Activated CD8-positive, alpha-beta T cell treated with anti-CD3 and anti-CD28 coated beads for 36 hours (primary cell): ENCODE data around the gene EYS. TPM values are rescaled to one million over a fixed set of nuclear protein-coding genes. Genes with fewer than 3 reads are reported as not detected.

ENCODE experiments used
- ATAC-seq: fragments of 200-7000 bp; cut with Tn5 transposase; one replicate; pipeline ENCODE4 v1.10.0; 2021; ENCODE audit warnings: mild to moderate bottlenecking, moderate library complexity
- CTCF ChIA-PET: fragments of 350-600 bp; sonication (Branson Sonifier 250); formaldehyde crosslinking; loops from one replicate; lab custom pipeline; 2021; ENCODE audit warnings: antibody characterized with exemption; lab: Charles Lee
- POLR2A ChIA-PET: fragments of 350-600 bp; sonication (Branson Sonifier 250); formaldehyde crosslinking; loops from one replicate; lab custom pipeline; 2021; ENCODE audit warnings: antibody characterized with exemption; lab: Charles Lee
- DNase-seq: peaks from one replicate; pipeline ENCODE4 v3.0.0-alpha.2; 2020
- H3K27ac Mint-ChIP-seq: one replicate; pipeline ENCODE4 v1.8.0; 2021; ENCODE audit warnings: mild to moderate bottlenecking, mixed read lengths
- H3K27me3 Mint-ChIP-seq: one replicate; pipeline ENCODE4 v1.8.0; 2021; ENCODE audit warnings: mixed read lengths
- H3K36me3 Mint-ChIP-seq: one replicate; pipeline ENCODE4 v1.8.0; 2021; ENCODE audit warnings: low read depth, mixed read lengths
- H3K4me1 Mint-ChIP-seq: one replicate; pipeline ENCODE4 v1.8.0; 2021; ENCODE audit warnings: low read depth, mixed read lengths
- H3K4me3 Mint-ChIP-seq: one replicate; pipeline ENCODE4 v1.8.0; 2021; ENCODE audit warnings: mild to moderate bottlenecking, moderate library complexity, mixed read lengths
- H3K9me3 Mint-ChIP-seq: one replicate; pipeline ENCODE4 v1.8.0; 2021; ENCODE audit warnings: mixed read lengths
- intact Hi-C: fragments of 100-400 bp; cut with micrococcal nuclease; formaldehyde crosslinking; loops from one replicate; pipeline ENCODE4 v1.10.0; 2022
- total RNA-seq, 2 experiments: library from RNA; stranded (reverse); gene quantifications; one replicate each; pipeline ENCODE4 v1.2.3, GENCODE V29; 2021
- TF ChIP-seq, protein P1 (sequence below): fragments of 200-600 bp; IDR thresholded peaks from one replicate; pipeline ENCODE4 v1.8.0; 2022; ENCODE audit warnings: antibody characterized with exemption, mild to moderate bottlenecking

The EYS gene
- total RNA-seq, 2 experiments from 2014 or later: not detected

DNA sequence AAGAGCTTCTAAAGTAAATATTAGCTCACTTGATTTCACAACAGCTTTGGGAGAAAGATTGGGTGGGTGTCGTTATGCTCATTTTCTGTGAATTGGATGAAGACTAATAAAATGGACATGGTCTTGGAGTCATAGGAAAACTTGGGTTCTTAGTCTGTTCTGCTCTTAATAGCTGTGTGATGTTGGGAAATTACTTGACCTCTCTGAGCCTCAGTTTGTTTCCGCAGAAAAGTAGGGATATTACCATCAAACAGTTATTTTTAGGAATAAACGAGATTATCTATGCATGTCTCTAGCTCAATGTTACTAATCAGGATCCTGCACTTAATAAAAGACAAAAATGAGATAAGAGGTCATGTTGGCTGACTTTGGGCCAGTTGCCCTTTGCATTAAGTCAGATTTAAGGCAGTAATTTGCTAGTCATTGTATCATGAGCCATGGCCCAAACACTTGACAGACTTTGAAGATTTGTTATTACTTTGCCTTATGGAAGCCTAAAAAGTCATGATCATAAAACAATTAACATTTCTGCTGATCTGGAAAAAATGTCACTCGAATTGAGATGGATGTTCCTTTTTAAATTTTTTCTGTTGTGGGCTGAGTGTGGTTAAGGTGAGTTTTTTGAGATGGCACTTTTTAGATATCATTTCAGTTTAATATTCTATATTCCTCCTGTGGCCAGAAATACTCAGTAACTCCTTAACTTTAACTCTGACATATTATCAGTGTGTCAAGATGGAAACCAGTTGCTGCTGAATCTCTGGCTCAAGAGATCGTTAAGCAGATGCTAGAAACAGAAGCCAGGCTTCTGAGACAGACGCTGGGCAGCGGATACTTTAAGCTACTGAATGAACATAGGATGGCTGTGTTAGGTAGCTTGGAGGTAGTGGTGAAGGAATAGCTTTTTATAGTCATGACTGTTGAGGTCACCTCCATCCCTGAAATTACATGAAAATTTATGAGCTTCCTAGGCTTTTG, 1779.8 kb downstream of the EYS start:
- POLR2A ChIA-PET: no interaction called here
- Mint-ChIP-seq H3K4me3 (no peak overlapping the region), H3K27ac (no peak overlapping the region), H3K9me3 (no peaks in the 10 kb centered on the region), H3K27me3 (peaks cover 3% of the 10 kb centered on the region), H3K4me1 (no peaks in the 10 kb centered on the region), H3K36me3 (no peaks in the 10 kb centered on the region)
- no peak for ATAC-seq
- DNase-seq: no peak
- TF ChIP-seq, protein P1, sequence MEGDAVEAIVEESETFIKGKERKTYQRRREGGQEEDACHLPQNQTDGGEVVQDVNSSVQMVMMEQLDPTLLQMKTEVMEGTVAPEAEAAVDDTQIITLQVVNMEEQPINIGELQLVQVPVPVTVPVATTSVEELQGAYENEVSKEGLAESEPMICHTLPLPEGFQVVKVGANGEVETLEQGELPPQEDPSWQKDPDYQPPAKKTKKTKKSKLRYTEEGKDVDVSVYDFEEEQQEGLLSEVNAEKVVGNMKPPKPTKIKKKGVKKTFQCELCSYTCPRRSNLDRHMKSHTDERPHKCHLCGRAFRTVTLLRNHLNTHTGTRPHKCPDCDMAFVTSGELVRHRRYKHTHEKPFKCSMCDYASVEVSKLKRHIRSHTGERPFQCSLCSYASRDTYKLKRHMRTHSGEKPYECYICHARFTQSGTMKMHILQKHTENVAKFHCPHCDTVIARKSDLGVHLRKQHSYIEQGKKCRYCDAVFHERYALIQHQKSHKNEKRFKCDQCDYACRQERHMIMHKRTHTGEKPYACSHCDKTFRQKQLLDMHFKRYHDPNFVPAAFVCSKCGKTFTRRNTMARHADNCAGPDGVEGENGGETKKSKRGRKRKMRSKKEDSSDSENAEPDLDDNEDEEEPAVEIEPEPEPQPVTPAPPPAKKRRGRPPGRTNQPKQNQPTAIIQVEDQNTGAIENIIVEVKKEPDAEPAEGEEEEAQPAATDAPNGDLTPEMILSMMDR: no peak
- CTCF ChIA-PET: no interaction called here
- intact Hi-C loops: no loop called here

DNA sequence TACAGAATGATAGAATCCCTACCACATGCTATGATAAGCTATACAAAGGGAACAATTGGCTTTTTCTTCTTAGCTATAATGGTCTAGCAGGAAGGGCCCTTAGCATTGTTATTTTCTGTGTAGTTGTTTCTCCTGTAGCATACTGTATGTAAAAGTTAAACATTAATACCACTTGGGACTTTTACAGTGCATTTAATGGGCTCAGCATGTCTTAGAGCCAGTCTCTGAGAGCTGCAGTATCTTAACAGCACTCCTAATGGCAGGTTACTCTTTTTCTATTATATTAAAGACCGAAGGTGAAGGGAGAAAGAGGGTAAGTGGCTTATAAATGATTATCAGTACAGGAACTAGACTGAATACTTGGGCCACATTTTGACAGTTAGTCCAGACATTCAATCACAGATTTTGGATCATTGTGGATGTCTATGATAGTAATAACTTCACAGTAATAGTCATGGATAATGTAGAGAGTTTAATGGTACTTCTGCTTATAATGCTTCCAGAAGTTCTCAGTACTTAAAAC, 1780.7 kb downstream of the EYS start:
- CTCF ChIA-PET: no interaction called here
- Mint-ChIP-seq H3K9me3 (no peaks in the 10 kb centered on the region), H3K4me1 (no peaks in the 10 kb centered on the region), H3K27me3 (peaks cover 3% of the 10 kb centered on the region), H3K36me3 (no peaks in the 10 kb centered on the region), H3K4me3 (no peak overlapping the region), H3K27ac (no peak overlapping the region)
- TF ChIP-seq, protein P1: no peak
- DNase-seq (no peak), ATAC-seq (no peak)
- intact Hi-C loops: no loop called here
- POLR2A ChIA-PET: no interaction called here

DNA sequence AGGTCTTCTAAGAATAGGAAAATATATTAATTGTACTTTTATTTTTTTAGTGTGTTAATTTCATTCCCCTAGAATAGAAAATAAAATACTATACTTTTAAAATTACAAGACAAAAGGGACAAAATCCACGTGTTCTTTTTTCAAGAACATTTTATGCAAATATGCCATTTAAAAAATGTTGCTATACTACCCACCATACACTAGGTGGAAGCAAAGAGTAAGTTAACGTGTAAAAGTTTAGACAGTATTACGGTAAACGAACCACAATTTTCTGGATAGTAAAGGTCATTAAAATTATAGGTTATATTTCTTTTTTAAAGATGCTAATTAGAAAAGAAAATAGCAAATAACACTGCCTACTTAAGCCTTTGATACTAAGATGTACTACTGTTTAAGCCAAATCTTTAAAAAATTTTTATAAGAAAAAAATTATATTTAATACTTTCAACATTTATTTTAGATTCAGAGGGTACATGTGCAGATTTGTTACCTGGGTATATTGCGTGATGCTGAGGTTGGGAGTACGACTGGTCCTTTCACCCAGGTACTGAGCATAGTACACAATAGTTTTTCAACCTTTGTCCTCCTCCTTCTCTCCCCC, 1783.8 kb downstream of the EYS start:
- POLR2A ChIA-PET: no interaction called here

DNA sequence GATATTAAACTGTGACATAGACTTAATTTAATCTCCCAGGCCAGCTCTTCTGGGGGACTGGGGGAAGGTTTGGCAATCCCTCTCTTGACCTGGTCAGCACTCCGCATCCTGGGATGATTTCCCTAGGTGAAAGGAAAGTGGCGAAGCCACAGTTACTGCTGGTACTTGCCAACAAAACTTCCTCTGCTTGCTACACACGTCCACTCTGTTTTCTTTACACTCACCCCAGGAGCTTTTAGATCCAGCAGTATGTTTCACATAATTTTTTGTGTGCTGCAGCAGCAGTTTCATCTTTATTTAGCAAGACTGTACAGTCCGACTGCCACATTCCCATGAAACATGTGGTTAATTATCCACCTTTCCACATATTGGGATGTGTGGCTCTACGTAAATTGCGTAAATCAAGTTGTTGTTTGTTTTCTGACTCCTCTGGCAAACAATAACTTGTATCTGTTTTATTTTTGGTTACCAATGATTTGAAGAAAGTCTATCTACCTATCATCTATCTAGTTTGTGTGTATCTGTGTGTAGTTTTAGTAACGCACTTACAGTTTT, 1787.4 kb downstream of the EYS start:
- intact Hi-C loops: loop anchor here (5.0 kb wide), 1 partner anchor 413 kb away; no protein-coding TSS in a partner anchor
- Mint-ChIP-seq H3K9me3 (no peaks in the 10 kb centered on the region), H3K36me3 (no peaks in the 10 kb centered on the region), H3K4me1 (no peaks in the 10 kb centered on the region), H3K4me3 (no peak overlapping the region), H3K27ac (no peak overlapping the region), H3K27me3 (peaks cover 3% of the 10 kb centered on the region)
- DNase-seq: no peak
- ChIA-PET CTCF (no interaction called here), POLR2A (no interaction called here)
- no peak for ATAC-seq
- TF ChIP-seq, protein P1: no peak

More for the DNA sequence above, 1783.8 kb downstream of the EYS start:
- Mint-ChIP-seq H3K27me3 (peaks cover 3% of the 10 kb centered on the region), H3K4me1 (no peaks in the 10 kb centered on the region), H3K4me3 (no peak overlapping the region), H3K9me3 (no peaks in the 10 kb centered on the region), H3K27ac (no peak overlapping the region), H3K36me3 (no peaks in the 10 kb centered on the region)
- CTCF ChIA-PET: interaction anchor here (0.6 to 0.9 kb wide), 4 partner anchors 8 to 408 kb away, joined by 3 to 4 read pairs (median 4); no protein-coding TSS in a partner anchor
- ATAC-seq: no peak
- intact Hi-C loops: loop anchor here (5.0 kb wide), 1 partner anchor 409 kb away; no protein-coding TSS in a partner anchor
- TF ChIP-seq, protein P1: peak; percentile 57
- no peak for DNase-seq
